Lower lobe of right lung (tissue), 2 donors: Measurements from ENCODE around the gene CCL13. TPM values are rescaled to one million over a fixed set of nuclear protein-coding genes. Genes with fewer than 3 reads are reported as not detected.
A peak's percentile ranks its signal among the peaks of the same experiment; 100 is the strongest.

Experiments used
- ATAC-seq, 2 donors: fragments of 200-7000 bp; cut with Tn5 transposase; one replicate each; pipeline ENCODE4 v1.9.1; 2020 to 2022; ENCODE audit warnings: mild to moderate bottlenecking in 2 of 2, moderate library complexity in 2 of 2
- DNase-seq: peaks from one replicate; pipeline ENCODE4 v3.0.0-alpha.2; 2020
- H3K27ac ChIP-seq: fragments of 200-600 bp; one replicate; pipeline ENCODE4 v1.8.0; 2022
- H3K27me3 ChIP-seq: fragments of 200-600 bp; one replicate; pipeline ENCODE4 v1.8.0; 2022; ENCODE audit warnings: low read depth
- H3K36me3 ChIP-seq: fragments of 200-600 bp; one replicate; pipeline ENCODE4 v1.8.0; 2022; ENCODE audit warnings: mild to moderate bottlenecking
- H3K4me1 ChIP-seq: fragments of 200-600 bp; one replicate; pipeline ENCODE4 v1.8.0; 2022
- H3K4me3 ChIP-seq: fragments of 200-600 bp; one replicate; pipeline ENCODE4 v1.8.0; 2022; ENCODE audit warnings: mild to moderate bottlenecking
- H3K9me3 ChIP-seq: fragments of 200-600 bp; one replicate; pipeline ENCODE4 v1.8.0; 2022
- intact Hi-C: fragments of 100-400 bp; cut with DNase I; formaldehyde crosslinking; loops from one replicate; pipeline ENCODE4 v1.11.0; 2022
- total RNA-seq: library from RNA; stranded (reverse); fragmentation: NEBNext Ultra II Directional; extraction: Animal tissue kit (Norgen Biotek cat#: 25700); gene quantifications from one replicate; pipeline ENCODE4 v1.2.1, GENCODE V29; 2021
- TF ChIP-seq, protein P1 (sequence below): fragments of 200-600 bp; IDR thresholded peaks from one replicate; pipeline ENCODE4 v1.8.0; 2022; ENCODE audit warnings: antibody characterized with exemption, mild to moderate bottlenecking
- donor health status: DM: no; HTN: yes; CAD: no; lungs with severe emphysema.

CCL13 gene
- total RNA-seq, 1 donor from 2014 or later, result 14.6 TPM

DNA sequence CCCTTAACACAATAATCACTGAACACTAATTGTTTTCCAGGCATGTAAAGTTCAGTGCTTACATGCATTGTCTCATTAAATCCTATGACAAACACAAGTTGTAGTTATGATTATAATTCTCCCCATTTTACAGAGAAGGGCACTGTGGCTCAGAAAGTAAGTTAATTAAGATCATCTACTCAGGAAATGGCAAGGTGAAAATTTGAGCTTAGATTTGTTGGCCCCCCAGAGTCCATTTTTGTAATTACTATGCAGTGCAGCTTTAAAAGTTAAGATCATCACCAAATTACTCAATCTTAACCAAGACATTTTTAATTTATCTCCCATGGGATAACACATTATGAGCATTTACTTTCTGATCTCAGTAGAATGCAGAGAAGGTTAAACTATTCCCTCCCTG is 41.0 kb downstream of the CCL13 start:
- ATAC-seq (no peak), DNase-seq (no peak)
- Histone ChIP-seq H3K9me3 (no peaks in the 10 kb centered on the region), H3K27me3 (peaks cover 5% of the 10 kb centered on the region), H3K4me3 (no peak overlapping the region), H3K27ac (no peak overlapping the region), H3K4me1 (peaks cover 6% of the 10 kb centered on the region), H3K36me3 (no peaks in the 10 kb centered on the region)
- TF ChIP-seq, protein P1, sequence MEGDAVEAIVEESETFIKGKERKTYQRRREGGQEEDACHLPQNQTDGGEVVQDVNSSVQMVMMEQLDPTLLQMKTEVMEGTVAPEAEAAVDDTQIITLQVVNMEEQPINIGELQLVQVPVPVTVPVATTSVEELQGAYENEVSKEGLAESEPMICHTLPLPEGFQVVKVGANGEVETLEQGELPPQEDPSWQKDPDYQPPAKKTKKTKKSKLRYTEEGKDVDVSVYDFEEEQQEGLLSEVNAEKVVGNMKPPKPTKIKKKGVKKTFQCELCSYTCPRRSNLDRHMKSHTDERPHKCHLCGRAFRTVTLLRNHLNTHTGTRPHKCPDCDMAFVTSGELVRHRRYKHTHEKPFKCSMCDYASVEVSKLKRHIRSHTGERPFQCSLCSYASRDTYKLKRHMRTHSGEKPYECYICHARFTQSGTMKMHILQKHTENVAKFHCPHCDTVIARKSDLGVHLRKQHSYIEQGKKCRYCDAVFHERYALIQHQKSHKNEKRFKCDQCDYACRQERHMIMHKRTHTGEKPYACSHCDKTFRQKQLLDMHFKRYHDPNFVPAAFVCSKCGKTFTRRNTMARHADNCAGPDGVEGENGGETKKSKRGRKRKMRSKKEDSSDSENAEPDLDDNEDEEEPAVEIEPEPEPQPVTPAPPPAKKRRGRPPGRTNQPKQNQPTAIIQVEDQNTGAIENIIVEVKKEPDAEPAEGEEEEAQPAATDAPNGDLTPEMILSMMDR, result no peak
- intact Hi-C loops, result no loop called here

DNA sequence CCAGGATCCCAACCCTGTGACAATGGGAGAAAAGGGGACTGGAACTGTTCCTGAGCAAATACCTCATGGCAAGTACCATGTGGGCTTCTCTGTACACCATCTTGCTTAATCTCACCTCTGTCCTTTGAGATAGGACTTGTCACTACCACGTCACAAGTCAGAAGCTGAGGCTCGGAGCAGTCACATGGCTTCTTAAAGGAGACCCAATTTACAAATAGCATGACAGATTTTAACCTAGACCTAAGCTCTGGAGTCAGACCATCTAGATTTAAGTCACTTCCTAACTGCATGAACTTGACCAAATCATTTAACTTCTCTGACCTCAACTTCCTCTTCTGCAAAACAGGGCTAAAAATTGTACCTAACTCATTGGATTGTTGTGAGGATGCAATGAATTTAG is 42.7 kb downstream of the CCL13 start:
- ATAC-seq, result peak in 1 of 2 donors; percentile 51
- Histone ChIP-seq H3K27ac (no peak overlapping the region), H3K9me3 (no peaks in the 10 kb centered on the region), H3K4me3 (no peak overlapping the region), H3K36me3 (no peaks in the 10 kb centered on the region), H3K27me3 (peaks cover 5% of the 10 kb centered on the region), H3K4me1 (peaks cover 6% of the 10 kb centered on the region)
- TF ChIP-seq, protein P1, result no peak
- intact Hi-C loops, result no loop called here
- no peak for DNase-seq

DNA sequence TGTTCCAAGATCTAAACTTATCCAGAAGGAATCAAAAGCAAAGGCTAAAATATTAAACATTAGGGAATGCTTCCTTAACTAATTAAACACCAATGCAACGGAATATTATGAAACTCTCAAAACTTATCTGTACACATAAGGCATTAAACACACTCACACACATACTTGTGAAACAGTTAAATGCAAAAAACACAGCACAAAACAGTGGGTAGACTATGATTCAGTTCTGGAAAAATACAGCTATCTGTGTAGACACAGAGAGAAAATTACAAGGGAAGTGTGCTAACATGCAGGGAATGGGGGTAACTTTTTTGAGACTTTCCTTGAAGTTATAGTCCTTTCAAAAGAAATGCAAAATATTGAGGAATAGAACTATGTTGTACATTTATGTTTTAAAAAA is 43.4 kb downstream of the CCL13 start:
- intact Hi-C loops, result no loop called here
- no peak for ATAC-seq

DNA sequence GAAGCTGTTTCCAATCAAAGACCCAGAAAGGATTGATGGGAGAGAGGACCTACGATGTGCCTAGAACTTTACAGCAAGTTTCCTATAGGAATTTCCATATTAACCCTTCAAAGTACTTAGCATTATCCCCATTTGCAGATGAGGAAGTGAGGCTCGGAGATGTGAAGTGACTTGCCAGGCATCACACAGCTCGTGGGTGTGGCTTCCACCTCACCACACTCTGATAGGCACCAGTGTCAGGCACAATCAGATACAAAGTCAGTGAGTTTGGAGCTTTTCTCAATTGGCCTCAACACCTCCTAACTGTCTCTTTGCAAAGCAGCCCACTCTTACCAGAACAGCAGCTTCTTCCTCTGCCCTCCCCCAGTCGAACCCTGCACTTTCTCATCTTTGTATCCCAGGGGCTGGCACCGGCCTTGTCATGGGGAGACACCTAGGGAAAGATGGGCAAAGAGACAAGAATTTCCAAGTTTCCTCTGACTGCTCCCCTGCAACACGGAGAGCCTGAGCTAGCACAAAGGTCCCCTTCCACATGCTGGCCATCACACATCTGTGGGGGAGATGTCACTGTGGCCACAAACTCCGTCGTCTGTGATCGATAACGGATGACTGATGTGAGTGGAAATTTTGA is 44.1 kb downstream of the CCL13 start:
- no peak overlapping the region for H3K27ac ChIP-seq
- TF ChIP-seq, protein P1, result no peak

More for the DNA sequence above, 43.4 kb downstream of the CCL13 start:
- DNase-seq, result no peak
- TF ChIP-seq, protein P1, result no peak
- H3K9me3 ChIP-seq, result no peaks in the 10 kb centered on the region
- H3K27ac ChIP-seq, result no peak overlapping the region
- H3K4me3 ChIP-seq, result no peak overlapping the region
- no peaks in the 10 kb centered on the region for H3K36me3 ChIP-seq
- H3K27me3 ChIP-seq, result peaks cover 5% of the 10 kb centered on the region
- H3K4me1 ChIP-seq, result peaks cover 6% of the 10 kb centered on the region

DNA sequence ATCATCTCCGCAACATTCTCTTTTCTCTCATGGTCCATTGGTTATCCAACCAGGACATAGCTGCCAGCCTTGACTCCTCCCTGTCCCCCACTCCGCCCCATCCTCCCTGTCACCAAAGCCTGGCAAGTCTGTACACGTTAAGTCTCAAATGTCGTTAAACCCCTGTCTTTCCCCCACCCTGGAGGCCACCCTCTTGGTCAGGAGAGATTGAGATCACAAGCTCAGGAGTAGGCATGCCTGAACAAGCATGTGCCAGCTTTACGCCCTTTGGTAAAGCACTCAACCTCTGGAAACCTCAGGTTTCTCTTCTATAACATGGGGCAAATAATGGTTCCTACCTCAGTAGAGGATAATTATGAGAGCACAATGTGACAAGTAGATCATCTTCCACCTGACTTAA is 44.9 kb downstream of the CCL13 start:
- TF ChIP-seq, protein P1, result no peak
- H3K27ac ChIP-seq, result no peak overlapping the region
- no peak for DNase-seq
- H3K27me3 ChIP-seq, result peaks cover 5% of the 10 kb centered on the region
- no peaks in the 10 kb centered on the region for H3K36me3 ChIP-seq
- intact Hi-C loops, result no loop called here
- no peak for ATAC-seq
- H3K4me1 ChIP-seq, result peaks cover 6% of the 10 kb centered on the region
- H3K9me3 ChIP-seq, result no peaks in the 10 kb centered on the region
- H3K4me3 ChIP-seq, result no peak overlapping the region

More for the DNA sequence above, 44.1 kb downstream of the CCL13 start:
- intact Hi-C loops, result no loop called here
- DNase-seq (no peak), ATAC-seq (no peak)
- Histone ChIP-seq H3K36me3 (no peaks in the 10 kb centered on the region), H3K27me3 (peaks cover 5% of the 10 kb centered on the region), H3K9me3 (no peaks in the 10 kb centered on the region), H3K4me3 (no peak overlapping the region), H3K4me1 (peaks cover 6% of the 10 kb centered on the region)
